Suppressor macrophage treated with lipopolysaccharide for 4 hours (primary cell): ENCODE measurements around the gene NCKAP5L.
A peak's percentile ranks its signal among the peaks of the same experiment; 100 is the strongest.

Experiments used
- DNase-seq: peaks from one replicate; pipeline ENCODE4 v3.0.0-alpha.2; 2020

Gene NCKAP5L

DNA sequence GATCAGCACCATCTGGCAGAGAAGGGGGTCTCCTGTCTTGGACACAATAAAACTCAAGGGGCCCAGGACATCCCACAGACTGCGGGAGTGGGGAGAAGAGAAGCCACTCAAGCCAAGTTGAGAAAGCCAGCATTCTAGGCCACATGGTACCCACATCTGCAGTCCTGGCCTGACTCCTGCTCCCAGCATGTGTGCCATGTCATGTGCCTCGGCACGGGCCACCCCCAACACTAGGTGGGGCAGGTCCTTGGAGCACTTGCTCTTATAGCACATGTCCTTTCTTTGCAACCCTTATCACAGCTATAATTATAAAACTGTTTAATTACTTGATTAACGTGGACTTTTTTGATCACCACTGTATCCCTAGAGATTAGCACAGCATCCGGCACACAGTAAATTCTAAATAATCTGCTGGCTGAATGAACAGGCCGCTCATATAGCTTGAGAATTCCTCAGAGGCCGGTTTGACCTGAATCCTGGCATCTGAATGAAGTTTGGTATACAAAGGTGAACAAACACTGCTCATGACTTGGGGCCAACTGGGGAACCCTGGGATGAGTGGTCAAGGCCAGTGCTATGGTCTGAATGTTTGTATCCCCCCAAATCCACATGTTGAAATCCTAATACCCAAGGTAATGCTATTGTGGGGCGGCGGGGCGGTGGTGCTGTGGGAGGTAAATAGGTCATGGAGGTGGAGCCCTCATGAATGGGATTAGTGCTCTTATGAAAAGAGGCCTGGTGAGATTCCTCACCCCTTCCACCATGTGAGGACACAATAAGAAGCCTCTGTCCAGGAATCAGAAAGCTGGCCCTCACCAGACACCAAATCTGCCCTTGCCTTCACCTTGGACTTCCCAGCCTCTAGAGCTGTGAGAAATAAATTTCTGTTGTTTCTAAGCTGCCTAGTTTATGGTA lies 6.6 kb downstream of the NCKAP5L start:
- DNase-seq = no peak

DNA sequence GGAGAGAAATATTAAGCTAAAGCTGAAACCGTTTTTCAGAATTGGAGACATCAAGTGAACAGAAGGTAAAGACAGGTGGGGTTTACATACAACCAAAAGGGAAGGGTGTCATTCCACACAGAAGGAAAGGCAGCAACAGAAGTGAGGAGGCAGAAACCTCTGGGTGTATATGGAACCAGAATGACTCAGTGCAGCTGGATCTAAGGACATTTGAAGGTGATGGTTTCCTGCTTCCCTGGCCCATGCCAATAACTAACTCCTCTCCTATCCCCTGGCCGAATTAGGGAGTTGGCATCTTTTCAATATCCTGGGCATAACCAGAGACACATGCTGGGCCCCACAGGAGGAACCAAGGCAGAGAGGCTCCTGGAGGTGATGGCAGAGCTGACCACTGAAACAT lies 8.4 kb downstream of the NCKAP5L start:
- DNase-seq = no peak

DNA sequence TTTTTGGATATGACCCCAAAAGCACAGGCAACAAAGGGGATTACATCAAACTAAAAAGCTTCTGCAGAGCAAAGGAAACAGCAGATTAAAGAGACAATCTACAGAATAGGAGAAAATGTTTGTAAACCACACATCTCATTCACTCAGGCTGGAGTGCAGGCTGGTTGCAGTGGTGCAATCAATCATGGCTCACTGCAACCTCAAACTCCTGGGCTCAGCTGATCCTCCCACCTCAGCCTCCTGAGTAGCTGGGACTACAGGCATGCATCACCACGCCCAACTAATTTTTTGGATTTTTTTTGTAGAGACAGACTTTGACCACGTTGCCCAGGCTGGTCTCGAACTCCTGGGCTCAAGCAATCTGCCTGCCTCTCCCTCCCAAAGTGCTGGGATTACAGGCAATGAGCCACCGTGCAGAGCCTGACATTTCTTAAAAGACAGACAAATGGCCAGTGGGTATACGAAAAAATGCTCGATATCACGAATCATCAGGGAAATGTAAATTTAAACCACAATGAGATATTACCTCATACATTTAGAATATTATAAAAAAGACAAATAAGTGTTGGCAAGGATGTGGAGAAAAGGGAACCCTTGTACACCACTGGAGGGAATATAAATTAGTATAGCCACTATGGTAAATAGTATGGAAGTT lies 9.8 kb downstream of the NCKAP5L start:
- no peak for DNase-seq

DNA sequence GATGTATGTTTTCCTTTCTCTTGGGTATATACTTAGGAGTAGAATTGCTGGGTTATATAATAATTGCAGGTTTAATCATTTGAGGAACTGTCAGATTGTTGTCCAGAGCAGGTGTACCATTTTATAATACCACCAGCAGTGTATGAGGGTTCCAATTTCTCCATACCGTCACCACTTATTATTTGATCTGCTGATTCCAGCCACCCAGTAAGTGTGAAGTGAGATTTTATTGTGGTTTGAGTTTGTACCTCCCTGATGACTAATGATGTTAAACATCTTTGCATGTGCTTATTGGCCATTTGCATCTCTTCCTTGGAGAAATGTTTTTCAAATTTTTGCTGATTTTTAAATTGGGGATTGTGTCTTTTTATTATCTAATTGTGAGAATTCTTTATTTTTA lies 15.1 kb downstream of the NCKAP5L start:
- DNase-seq = no peak

DNA sequence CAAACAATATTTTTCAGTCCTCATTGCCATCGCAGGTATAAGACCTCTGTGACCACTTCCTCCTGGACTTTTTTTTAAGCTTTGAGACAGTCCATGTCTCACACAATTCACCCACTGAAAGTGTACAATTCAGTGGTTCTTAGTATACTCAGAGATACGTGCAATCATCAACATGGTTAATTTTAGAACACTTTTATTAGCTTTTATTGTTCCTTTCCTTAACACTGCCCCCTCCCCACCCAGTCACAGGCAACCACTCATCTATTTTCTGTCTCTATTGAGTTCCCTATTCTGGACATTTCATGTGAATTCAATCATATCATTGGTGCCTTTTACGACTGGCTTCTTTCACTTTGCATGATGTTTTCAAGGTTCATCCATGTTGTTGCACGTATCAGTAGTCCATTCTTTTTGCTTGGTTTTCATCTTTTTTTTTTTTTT lies 16.2 kb downstream of the NCKAP5L start:
- no peak for DNase-seq

DNA sequence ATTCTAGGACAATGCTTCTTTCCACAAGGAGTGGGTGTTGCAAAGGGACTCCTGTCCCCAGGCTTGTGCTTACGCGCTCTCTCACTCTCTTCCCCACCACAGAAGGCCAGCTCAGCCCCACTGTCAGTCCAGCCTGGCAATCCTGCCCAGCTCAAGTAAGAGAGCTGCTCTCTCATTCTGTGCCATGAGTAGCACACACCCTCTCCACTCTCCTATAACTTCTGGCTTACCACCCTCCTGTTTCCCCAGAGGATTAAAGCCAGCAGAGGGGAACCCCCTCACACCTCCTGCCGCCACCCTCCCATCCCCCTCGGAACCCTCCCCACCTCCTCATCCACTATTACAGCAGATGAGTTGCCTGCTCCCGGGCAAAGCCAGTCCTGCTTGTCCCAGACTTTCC lies 17.1 kb downstream of the NCKAP5L start:
- DNase-seq = no peak

DNA sequence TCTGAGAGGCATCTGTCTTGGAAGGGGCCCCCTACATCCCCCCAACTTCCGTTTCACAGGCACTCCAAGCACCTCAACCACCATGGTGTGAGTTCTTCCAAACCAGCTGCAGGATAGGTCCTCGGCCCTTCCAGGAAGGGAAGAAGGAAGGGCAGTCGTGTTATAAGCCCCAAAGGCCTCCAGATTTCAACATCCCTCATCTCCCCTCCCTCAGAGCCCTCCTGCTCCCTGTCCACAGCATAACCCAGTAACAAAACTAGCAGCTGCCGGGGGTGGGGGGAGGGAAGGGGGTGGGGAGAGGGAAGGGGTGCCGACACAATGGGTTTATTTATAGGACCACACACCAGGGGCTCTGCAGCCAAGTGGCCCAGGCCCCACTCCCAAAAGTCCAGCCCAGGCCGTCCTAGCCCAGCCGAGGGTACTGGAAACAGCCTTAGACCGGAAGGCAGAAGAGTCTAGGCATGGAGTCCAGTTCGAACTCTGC lies 18.3 kb downstream of the NCKAP5L start:
- DNase-seq = no peak

DNA sequence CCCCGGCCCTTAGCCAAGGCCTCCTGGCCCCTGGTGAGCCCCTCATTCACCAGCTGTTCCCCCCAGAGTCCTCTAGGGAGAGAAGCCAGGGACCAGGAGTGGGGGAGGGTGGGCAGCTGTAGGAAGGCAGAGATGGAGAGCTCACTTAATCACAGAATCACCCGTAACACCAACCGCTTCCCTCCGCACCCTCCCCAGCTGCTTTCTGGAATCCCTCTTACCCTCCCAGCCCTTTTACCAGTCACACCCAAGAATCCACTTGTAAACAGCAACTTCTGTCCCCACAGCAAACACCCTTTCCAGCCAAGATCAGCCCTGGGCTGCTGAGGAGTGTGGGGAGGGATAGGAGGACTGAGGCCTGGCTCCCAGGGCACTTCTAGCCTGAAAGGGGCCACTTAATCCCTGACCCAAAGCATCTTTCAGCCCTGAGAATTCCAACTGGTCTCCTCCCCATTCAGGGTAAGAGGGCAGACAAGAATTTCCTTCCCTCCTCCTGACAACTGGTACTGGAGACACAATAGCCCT lies 18.8 kb downstream of the NCKAP5L start:
- DNase-seq = no peak

DNA sequence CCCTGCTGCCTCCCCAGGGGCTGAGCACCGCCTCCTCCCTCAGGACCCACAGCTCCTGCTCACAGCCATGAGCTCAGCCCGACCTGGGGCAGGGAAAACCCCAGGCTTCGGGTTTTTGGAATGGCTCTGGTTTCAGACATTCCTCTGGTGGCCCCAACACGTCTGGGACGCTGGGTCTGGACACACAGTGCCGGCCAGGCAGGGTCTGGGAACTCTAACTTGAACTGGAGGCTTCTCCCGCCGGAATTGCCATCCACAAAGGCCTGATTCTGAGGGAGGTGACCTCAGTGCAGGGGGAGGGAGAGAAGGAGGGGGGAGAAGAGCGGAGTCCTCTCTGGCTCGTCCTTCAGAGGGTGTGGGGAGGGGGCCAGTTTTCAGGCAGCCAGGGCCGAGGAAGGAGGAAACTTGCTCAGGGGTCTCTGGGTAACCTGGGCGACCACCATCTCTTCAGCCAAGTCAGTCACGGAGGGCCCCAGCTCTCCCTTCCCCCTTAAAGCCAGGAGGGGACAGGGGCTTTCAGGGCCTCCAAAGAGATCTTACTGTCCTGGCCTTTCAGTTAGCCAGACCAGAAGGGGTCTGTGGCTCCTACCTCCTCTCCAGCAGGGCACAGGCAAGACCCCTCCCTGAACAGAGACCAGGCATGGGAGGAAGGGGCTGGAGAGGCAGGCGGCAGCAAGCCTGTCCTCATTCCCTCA lies 19.4 kb downstream of the NCKAP5L start:
- no peak for DNase-seq

DNA sequence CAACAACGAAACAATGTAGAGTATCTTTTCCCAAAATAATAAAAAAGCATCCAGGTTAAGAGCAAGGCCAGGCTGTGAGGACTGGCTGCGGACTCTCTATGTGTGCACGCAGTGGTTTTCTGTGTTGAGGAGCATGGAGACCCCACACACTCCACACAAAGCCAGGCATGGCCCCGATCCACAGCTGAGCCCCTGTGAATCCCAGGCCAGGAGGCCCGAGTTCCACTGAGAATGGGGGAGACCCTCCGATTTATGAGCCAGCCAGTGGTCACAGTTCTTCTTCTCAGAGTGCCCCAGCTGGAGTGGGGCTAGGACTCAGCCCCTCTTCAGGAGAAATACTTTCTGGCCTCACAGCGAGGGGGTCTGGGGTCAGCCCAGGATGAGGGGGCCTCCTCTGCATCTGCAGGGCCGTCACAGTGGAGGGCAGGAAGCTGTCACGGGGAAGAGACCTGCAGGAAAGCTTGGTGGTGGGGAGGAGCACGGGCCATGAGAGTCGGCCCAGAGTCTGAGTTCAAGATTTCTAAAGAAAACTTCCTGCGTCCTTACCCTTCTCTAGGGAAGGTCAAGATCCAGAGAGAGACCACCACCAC lies 20.1 kb downstream of the NCKAP5L start:
- DNase-seq = no peak

DNA sequence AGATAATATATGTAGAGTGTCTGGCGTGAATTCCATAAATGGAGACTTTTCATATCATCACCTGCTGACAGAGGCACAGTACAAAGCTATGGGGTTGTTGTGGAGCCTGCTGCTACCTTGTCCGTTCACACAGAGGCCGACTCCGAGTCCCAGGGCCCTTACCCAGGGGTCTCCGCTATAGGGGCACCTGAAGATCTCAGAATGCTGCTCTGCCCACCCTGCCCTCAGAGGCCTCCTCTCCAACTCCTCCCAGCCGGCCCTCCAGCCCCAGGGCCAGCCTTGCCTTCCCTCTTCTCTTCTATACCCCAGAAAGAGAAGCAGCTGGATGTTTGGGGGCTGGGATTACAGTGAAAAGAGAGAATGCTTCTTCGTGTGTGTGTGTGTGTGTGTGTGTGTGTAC lies 21.3 kb downstream of the NCKAP5L start:
- no peak for DNase-seq

DNA sequence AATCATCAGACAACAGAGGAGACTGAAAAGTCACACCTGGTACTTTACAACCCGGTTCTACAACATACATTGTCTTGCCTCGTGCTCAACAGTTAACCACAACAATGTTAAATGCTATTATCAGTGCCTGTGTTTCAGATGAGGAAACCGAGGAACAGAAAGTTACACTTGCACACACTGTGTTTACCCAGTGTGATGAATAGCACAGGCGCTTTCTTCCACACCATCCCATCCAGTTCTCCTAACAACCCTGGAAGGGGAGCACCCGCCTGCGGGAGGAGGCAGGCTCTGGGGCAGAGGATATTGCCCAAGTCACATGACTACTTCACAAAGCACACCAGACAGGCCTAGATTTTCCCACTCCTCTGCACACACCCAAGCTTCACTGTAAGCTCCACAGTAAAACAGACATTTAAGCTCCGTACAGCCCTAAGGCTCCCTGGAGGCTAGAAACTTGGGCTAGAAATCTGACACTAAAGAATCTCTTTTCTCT lies 21.8 kb downstream of the NCKAP5L start:
- no peak for DNase-seq

DNA sequence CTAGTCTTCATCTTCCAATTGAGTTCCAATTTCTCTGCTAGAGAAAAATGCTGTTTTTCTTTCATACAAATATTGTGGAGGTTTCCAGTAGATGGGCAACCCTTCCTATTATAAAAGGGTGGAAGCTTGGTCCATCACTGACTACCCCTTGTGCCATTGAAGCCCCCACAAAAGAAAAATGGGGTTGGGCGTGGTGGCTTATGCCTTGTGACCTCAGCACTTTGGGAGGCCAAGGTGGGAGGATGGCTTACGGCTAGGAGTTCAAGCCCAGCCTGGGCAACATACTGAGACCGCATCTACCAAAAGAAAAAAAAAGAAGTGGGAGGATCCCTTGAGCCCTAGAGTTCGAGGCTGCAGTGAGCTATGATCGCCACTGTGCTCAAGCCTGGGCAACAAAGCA lies 22.8 kb downstream of the NCKAP5L start:
- no peak for DNase-seq

DNA sequence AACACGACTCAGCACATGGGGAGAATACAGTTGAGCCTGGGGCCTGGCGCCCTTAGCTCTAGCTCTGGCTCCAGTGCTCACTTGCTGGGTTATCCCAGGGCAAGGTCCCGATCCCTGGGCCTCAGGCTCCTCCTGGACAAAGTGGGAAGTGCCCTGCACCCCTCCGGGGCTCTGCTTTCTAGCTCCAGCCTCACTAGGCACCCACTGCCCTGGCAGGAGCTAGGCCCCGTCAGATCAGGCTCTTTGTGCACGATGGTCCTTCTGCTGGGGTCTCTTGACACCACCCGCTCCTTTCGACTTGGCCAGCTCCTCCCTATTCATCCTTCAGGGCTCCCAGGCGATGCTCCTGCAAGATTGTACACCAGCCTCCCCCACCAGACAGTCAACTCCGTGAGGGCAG lies 23.4 kb downstream of the NCKAP5L start:
- no peak for DNase-seq

DNA sequence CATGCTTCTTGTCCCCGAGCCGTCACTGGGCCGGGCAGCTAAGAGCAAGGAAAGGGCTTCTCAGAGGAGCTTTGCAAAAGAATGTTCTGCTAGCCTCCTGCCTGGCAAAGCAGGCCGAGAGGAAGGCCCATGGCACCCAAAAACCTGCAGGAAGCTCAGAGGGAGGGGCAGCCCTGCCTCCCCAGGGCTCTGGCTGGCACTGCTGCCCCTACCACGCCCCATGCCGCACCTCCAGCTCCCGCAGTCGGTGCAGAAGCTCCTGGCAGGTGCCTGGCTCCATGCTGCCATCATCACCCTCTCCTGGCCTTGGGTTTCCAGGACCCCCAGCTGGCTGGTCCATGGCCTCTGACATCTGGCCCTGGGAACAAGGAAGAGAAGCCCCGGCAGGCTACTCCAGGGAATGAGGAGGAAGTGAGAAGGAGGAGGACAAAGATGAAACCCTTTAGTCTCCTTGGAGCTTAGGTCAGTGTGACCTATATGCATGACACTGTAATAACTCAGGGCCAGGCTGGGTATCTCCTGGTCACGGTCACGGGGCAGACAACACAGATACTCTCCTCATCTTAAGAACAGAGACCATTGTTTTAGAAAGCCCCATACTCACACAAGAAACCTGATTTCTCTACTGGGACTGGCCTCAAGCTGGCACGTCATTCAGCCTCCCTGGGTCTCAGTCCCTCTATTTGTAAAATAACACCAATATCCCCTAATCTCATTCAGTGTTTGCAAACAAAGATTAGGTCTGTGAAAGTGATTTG lies 24.3 kb downstream of the NCKAP5L start:
- DNase-seq = no peak

DNA sequence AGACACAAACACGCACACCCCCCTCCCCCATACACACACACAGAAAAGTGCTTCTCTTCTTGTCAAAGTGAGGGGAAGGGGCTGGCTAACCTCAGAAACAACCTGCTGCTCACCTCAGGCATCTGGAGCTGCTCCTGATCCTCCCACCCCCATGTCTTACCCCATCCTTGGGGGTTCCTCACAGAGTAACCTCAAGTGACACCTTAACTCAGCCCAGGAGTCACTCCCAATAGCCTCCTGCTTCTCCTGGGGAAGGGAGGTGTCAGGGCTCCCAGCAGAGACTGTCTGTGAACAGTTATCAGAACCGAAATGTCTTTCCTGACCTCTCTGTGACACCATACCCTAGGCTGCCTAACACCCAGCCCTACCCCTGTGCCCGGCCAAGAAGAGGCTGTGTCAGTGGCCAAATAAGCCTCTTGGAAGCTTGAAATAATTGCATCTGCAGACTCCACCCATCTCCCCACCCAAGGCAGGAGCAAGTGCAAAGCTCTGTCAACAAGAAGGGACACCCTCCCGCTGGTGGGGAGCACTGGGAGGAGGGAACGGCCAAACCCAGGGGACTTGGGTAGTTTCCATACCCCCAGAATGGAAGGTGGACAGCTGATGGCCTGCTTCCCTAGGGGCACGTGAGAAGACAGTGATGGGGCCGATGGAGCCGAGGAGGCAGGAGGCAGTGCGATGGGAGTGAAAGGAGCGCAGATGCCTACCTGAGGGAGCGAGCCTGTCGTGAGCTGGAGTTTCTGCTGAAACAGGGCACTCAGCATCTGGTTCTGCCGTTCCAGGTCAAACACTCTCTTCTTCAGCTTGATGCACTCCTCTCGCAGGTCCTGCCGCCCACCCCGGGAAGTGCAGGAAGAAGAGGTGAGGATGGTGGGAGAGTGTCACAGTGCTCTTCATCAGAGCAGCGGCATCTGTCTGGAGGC lies 26.8 kb downstream of the NCKAP5L start:
- no peak for DNase-seq

DNA sequence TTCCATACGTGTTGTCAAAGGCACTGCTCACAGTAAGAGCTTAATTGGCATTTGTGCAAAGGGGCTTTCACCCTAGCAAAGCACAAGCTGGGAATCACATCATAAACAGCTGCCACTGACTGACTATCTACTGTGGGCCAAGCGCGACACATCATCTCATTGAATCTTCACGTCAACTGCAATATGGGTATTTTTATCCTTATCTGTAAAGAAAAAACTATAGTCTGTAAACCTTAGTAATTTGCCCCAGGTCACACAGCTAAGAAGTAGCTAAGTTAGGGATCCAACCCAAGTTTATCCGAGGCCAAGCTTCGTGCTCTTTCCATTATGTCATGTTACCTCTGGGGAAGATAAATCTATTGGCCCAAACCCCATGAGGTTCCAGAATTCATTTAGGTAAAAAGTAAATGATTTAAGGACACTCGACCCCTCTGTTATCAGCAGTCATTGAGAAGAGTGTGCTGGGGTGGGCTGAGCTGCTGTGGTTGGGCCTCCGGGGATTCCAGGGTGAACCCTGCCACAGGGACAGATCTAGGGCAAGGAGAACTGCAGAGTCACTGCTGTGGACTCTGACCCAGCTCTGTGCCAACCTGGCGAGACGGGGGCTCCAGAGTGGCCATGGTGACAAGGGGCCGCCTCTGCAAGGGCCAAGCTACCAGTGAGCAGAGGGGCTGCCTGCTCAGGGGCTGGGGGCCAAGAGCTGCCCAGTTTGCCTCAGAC lies 27.6 kb downstream of the NCKAP5L start:
- no peak for DNase-seq

DNA sequence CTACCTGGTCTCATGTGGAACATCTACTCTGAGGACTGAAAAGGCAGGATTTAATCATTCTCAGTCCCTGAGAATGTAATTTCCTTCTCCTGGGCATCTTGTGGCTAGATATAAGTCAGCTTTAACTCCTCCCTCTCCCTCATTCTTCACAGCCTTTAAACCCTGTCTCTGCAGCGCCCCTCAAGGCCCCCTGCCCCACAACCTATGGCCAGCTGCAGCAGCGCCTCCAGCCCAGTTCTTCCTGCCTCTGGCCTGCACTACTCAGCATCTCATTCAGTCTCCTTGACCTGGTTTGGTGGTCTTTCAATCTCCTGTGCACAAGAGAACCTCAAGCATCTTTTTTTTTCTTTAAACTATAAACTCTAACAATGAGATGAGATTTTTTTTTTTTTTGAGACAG lies 29.3 kb downstream of the NCKAP5L start:
- DNase-seq = no peak

DNA sequence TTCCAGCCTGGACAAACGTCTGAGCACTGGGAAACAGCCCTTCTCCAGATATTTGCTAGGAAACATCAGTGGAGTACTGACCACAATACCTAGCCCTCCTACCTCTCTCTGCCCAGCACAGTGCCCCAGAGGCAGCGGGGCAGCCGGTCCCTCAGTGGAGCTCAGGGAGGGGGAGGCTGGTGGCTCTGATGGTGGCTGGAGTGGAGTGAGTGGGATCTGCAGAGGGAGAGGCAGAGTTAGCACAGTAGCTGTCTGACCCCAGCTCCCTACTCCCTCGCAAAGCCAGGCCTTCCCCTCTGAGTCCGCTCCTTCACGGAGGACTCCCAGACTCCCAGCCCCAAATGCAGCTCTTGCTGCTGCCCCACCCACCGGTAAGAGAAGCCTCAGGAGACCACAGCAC lies 30.0 kb downstream of the NCKAP5L start:
- no peak for DNase-seq

DNA sequence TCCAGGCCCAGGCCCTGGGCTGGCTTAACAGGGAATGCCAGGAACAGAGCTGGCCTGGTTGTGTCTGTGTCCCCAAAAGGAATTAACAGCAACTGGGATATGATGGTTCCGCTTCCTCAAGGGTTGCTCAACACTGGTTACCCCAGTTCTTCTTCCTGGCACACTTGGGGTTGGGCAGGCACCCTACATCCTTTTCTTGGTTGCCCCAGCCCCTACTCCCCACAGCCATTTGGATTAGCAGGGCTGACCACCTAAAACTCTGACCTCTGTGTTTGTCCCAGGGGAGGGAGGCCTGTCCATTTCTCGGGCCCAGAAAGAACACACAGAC lies 30.8 kb downstream of the NCKAP5L start:
- peak; percentile 9 for DNase-seq
